Measurements from ENCODE around the gene ANXA1. TPM values are rescaled to one million over a fixed set of nuclear protein-coding genes. Genes with fewer than 3 reads are reported as not detected.

Gene ANXA1
- total and polyA plus RNA-seq, 2 donors (not counting 3 experiments of a cell fraction or from before 2014, with no cell fraction given) = 403 to 525 TPM

DNA sequence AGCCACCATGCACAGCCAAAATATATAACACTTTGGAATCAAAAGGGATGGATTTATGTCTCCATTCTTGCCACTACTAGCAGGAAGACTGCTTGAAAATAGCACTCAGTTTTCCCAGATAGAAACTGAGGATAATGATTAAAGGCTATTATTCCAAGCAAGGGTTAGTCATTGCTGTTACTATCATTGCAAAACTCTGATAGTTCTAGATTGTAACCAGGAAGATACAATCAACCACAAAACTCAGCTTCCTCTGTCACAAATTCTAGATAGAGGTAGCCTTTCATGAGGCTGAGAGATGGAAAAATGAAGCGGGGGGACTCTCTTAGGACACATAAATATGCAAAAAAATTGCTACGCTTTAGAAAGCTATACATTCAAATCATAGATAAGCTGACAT lies 3.1 kb downstream of the ANXA1 start:
- H3K27me3 ChIP-seq (ENCODE audit: control insufficient read depth in 2 of 2, insufficient read depth in 2 of 2, low read length in 2 of 2) = no peaks in the 10 kb centered on the region
- H4K20me1 ChIP-seq (replicated peaks; ENCODE audit: control insufficient read depth, extremely low read depth, insufficient read depth, low read length) = peaks cover 14% of the 10 kb centered on the region
- CTCF ChIA-PET = interaction anchor here (0.7 to 4.4 kb wide), 8 partner anchors 8 to 297 kb away, joined by 3 to 90 read pairs (median 4); no protein-coding TSS in a partner anchor
- H3K27ac ChIP-seq (ENCODE audit: insufficient read depth, low read depth, low read length) = peak overlapping the region; percentile 77
- DNase-seq (ENCODE audit: low read depth, low spot score) = peak; percentile 29
- no peaks in the 10 kb centered on the region for H3K9me3 ChIP-seq (replicated peaks; ENCODE audit: control insufficient read depth, insufficient read depth, low read length)
- intact Hi-C loops (cut with micrococcal nuclease) = loop anchor here (10.0 kb wide), 1 partner anchor 790 kb away; the partner anchor contains the start of gene ZFAND5
- no peak for FAIRE-seq
- peak overlapping the region; percentile 76 for H3K4me2 ChIP-seq (ENCODE audit: insufficient read depth, low read length)
- POLR2A ChIA-PET = interaction anchor here (0.9 kb wide), 1 partner anchor 16 kb away, joined by 3 read pairs; no protein-coding TSS in a partner anchor
- H3K4me1 ChIP-seq (ENCODE audit: control insufficient read depth, extremely low read depth, insufficient read depth, low read length) = peaks cover 50% of the 10 kb centered on the region
- BruUV-seq (replicated peaks) = no TSS peak
- H3K9me1 ChIP-seq (replicated peaks; ENCODE audit: control insufficient read depth, extremely low read depth, insufficient read depth, low read length) = no peaks in the 10 kb centered on the region
- H2AFZ ChIP-seq (ENCODE audit: low read depth, low read length) = no peak overlapping the region
- peaks cover 2 to 15% of the 10 kb centered on the region in 2 experiments for H3K36me3 ChIP-seq (ENCODE audit: control insufficient read depth in 2 of 2, extremely low read depth in 1 of 2, insufficient read depth in 2 of 2, low read length in 2 of 2)
- H3K4me3 ChIP-seq (replicated peaks in 1 of 3; ENCODE audit: insufficient read depth in 1 of 3, low read depth in 1 of 3, low read length in 3 of 3) = peak overlapping the region in 2 of 3 experiments; percentile 68 to 98
- dilution Hi-C loops (cut with MboI; ENCODE audit: extremely low pct_ligation_motif_present, low sequenced_read_pairs) = no loop called here
- H3K9ac ChIP-seq (replicated peaks; ENCODE audit: extremely low read depth, insufficient read depth, low read length) = peak overlapping the region; percentile 99
- H3K79me2 ChIP-seq (ENCODE audit: control insufficient read depth, insufficient read depth, low read length) = peaks cover 76% of the 10 kb centered on the region
- TF ChIP-seq, protein P1, sequence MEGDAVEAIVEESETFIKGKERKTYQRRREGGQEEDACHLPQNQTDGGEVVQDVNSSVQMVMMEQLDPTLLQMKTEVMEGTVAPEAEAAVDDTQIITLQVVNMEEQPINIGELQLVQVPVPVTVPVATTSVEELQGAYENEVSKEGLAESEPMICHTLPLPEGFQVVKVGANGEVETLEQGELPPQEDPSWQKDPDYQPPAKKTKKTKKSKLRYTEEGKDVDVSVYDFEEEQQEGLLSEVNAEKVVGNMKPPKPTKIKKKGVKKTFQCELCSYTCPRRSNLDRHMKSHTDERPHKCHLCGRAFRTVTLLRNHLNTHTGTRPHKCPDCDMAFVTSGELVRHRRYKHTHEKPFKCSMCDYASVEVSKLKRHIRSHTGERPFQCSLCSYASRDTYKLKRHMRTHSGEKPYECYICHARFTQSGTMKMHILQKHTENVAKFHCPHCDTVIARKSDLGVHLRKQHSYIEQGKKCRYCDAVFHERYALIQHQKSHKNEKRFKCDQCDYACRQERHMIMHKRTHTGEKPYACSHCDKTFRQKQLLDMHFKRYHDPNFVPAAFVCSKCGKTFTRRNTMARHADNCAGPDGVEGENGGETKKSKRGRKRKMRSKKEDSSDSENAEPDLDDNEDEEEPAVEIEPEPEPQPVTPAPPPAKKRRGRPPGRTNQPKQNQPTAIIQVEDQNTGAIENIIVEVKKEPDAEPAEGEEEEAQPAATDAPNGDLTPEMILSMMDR (IDR thresholded peaks at IDR 0.05; ENCODE audit: extremely low read depth in 1 of 2, insufficient read depth in 1 of 2, low read depth in 1 of 2, low read length in 2 of 2) = no peak
- peak; percentile 15 for TF ChIP-seq POLR2AphosphoS5 (IDR thresholded peaks at IDR 0.05; ENCODE audit: insufficient read depth, low read depth, low read length)
- TF ChIP-seq, protein P2, sequence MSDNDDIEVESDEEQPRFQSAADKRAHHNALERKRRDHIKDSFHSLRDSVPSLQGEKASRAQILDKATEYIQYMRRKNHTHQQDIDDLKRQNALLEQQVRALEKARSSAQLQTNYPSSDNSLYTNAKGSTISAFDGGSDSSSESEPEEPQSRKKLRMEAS (IDR thresholded peaks at IDR 0.05; ENCODE audit: insufficient read depth, insufficient read length) = no peak
- no peak for TF ChIP-seq JUN (IDR thresholded peaks at IDR 0.05; ENCODE audit: borderline replicate concordance, insufficient read depth, insufficient read length, low read depth)
- peak; percentile 20 for TF ChIP-seq GATA2 (IDR thresholded peaks at IDR 0.05; ENCODE audit: insufficient read depth, insufficient read length, low read depth, low read length)
- no peak for TF ChIP-seq FOS (IDR thresholded peaks at IDR 0.05; ENCODE audit: borderline replicate concordance, insufficient read depth, low read length)
- no peak for TF ChIP-seq POLR2A (IDR thresholded peaks at IDR 0.05; ENCODE audit: low read depth, low read length)
- no peak for TF ChIP-seq EZH2 (IDR thresholded peaks at IDR 0.05; ENCODE audit: borderline replicate concordance, low read depth, low read length, severe bottlenecking)
- no peak for TF ChIP-seq MYC (IDR thresholded peaks at IDR 0.05; ENCODE audit: low read depth, low read length)
